Loucy (cell line): ENCODE results near the gene CEP128.

Source experiments
- EZH2phosphoT487 ChIP-seq: fragments of 200-600 bp; IDR thresholded peaks from 2 replicates; pipeline ENCODE4 v1.6.1; 2018; ENCODE audit warnings: antibody characterized with exemption, mild to moderate bottlenecking, moderate library complexity, borderline replicate concordance
- TF ChIP-seq, protein P1 (sequence below): fragments of 200-600 bp; sonication (generic); conservative IDR thresholded peaks from 2 replicates; pipeline ENCODE4 v1.5.1; 2014; ENCODE audit warnings: mild to moderate bottlenecking, antibody characterized with exemption, low read length

DNA sequence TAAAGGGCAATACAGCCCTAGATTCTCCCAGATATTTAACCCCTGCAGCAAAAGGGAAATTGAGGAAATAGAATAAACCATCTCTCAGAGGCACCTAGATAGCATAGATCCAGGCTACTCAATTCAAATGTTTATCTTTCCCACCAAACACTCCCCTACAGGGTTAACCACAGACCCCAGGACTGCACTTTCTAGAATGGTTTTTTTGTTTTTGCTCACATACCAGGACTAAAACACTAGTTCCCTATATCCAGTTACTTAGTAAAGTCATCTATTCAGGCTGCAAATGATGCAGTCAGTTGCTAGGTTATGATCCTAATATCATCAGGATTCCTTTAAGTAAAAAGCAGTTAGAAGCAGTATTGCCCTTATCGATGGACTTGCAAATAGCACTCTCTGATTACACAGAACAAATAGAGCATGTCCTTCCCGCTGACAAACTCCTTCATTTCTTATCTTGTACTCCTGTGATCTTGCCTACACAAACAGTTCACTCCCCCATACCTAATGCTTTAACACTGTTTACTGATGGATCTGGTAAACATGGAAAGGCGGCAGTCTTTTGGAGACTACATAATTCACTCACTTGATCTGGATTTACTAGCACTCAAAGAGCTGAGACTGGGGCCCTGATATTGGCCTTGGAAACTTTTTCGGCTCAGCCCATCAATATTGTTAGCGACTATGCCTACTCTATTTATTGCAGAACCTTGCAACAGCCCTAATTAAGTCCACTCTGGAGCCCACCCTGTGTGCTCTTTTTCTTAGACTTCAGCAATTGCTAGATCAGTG, 473.0 kb downstream of the CEP128 start:
- TF ChIP-seq, protein P1, sequence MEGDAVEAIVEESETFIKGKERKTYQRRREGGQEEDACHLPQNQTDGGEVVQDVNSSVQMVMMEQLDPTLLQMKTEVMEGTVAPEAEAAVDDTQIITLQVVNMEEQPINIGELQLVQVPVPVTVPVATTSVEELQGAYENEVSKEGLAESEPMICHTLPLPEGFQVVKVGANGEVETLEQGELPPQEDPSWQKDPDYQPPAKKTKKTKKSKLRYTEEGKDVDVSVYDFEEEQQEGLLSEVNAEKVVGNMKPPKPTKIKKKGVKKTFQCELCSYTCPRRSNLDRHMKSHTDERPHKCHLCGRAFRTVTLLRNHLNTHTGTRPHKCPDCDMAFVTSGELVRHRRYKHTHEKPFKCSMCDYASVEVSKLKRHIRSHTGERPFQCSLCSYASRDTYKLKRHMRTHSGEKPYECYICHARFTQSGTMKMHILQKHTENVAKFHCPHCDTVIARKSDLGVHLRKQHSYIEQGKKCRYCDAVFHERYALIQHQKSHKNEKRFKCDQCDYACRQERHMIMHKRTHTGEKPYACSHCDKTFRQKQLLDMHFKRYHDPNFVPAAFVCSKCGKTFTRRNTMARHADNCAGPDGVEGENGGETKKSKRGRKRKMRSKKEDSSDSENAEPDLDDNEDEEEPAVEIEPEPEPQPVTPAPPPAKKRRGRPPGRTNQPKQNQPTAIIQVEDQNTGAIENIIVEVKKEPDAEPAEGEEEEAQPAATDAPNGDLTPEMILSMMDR: no peak
- TF ChIP-seq EZH2phosphoT487: no peak
